Sciatic nerve (tissue), 2 donors: Measurements from ENCODE around the gene DOC2B. TPM values are rescaled to one million over a fixed set of nuclear protein-coding genes. Genes with fewer than 3 reads are reported as not detected.
"Not testable (repeated sequence)": the region's sequence is repeated elsewhere in the genome, so short reads cannot be mapped to it uniquely, and the experiment has no call there.

ENCODE experiments used
- ATAC-seq: fragments of 200-7000 bp; cut with Tn5 transposase; one replicate; pipeline ENCODE4 v1.9.1; 2020; ENCODE audit warnings: mild to moderate bottlenecking, moderate library complexity
- DNase-seq: peaks from one replicate; pipeline ENCODE4 v3.0.0-alpha.2; 2020; ENCODE audit warnings: low spot score
- intact Hi-C: fragments of 100-400 bp; cut with DNase I; formaldehyde crosslinking; loops from one replicate; pipeline ENCODE4 v1.14.2; 2022
- total RNA-seq: library from RNA; stranded (reverse); fragmentation: NEBNext Ultra II Directional; extraction: Animal tissue kit (Norgen Biotek cat#: 25700); gene quantifications from one replicate; pipeline ENCODE4 v1.2.1, GENCODE V29; 2021
- donor health status: DM: no; HTN: no; CAD: no.
- donor health status: DM: no; HTN: no; CAD: no.

The DOC2B gene
- 27.2 TPM for total RNA-seq

DNA sequence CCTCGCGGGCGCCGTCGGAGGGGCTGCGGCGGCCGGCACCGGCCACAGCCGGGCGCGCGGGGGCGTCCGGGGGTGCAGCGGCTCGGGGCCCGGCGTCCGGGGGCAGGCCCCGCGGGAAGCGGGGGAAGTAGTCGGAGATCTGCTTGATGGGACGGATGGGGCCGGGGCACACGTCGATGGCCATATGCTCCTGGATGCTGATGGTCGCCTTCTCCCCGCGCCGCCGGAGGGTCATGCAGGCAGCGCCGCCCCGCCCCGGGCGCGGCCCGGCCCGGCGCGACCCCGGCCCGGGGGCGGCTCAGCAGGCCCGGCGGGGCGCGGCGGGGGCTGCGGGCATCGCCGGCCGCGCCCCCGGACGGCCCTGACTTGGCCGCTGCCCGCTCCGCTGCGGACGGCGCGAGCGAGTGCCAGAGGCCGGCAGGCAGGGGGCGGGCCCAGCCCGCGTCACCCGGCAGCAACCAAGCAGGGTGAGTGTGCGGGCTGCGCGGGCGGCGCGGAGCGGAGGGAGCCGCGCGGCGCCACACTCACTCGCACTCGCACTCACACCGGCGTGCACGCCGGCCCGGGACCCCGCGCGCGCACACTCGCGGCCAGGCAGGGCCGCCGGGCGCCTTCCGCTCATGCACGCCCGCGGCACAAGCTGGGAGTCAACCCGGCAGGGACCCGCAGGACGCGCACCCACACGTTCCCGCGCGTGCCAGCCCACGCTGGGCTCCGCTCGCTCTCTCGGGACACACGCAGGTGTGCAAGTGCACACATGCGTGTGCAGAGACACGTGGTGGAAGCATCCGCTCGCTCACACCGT, at the start of gene DOC2B:
Gene DOC2B (minus strand): TSS at position 406 of the 805 bp plus-strand sequence. CDS start 171 bp downstream, at position 235.
- intact Hi-C loops: no loop called here
- ATAC-seq (peak; percentile 67), DNase-seq (no peak)

DNA sequence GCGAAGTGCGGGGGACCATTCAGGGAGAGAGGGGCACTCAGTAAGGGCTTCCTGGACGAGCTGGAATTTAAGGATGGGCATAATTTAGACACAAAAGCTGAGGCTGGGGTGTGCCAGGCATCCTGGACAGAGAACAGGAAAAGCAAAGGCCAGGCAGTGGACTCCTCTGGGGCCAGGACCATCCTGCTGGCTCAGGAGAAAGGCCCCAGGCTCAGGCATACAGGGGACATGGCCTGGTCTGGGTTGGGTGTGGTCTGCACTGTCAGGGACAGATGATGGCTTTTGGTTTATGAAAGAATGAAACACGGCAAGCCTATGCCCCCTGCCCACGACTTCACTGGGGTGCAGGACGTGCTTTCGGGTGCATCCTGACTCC, 48.9 kb upstream of the DOC2B start:
- intact Hi-C loops: no loop called here
- peak; percentile 47 for DNase-seq
- ATAC-seq: no peak

DNA sequence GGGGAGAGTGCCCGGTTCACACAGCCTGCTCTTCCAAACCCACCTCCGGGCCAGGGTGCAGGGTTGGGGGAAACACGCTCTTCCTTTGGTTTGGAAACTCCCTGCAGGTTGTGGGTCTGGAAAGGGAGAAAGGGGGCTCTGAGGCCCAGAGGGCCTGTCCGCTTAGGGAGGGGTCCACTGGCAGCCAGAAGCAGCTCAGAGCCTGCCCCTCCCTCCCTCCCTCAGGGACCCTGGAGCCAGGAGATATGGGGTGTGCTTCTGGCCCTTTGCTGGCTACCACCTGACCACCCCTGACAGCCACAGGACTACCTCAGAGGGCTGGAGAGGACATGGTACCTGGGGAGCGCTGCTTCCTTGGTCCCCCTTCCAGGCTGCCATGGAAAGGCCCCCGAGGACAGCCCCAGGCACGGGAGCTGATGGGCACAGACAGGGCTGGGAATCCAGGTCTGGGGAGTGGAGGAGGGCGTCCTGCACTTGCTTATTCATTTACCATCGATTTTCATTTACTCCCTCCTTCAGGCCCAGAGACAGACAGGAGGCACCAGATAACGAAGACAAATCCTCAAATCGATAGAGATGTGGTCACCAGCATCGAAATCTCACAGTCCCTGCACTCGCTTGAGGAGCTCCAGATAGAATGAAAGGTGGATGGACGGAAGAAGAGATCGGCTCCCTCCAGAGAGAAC, 48.4 kb upstream of the DOC2B start:
- DNase-seq (peak; percentile 37), ATAC-seq (no peak)
- intact Hi-C loops: no loop called here

DNA sequence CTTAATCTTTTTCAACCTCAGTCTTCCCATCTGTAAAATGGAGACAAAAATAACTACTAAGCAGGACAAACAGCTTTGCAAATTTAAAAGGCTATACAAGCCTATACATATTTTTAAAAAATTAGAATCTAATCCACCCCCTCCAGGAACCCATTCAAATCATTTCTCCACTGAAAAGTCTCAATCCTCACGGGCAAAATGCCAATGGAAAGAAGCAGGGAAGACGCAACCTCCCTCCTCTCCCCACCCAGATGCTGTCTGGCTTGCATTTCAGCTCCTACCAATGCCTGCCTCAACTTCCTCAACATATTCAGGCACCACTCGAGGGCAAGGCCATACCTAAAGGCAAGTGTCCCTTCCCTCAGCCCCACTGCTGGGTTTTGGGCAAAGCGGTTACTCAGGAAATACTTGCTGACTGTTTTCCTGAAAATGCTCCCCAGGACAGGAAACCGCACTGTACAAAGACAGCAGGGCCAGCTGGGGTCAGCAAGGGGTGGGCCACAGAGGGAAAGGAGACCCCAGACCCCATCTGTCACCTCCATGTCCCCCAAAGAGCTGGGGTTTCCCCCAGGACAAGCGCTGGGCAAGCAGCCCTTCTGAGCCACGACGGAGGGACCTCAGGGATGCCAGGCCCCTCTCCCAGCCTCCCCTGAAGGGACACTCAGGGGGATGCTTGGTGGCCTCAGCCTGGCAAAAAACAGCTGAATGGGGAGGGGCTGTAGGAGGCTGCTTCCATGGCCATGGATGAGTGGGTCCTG, 47.7 kb upstream of the DOC2B start:
- ATAC-seq (no peak), DNase-seq (peak; percentile 43)
- intact Hi-C loops: no loop called here

DNA sequence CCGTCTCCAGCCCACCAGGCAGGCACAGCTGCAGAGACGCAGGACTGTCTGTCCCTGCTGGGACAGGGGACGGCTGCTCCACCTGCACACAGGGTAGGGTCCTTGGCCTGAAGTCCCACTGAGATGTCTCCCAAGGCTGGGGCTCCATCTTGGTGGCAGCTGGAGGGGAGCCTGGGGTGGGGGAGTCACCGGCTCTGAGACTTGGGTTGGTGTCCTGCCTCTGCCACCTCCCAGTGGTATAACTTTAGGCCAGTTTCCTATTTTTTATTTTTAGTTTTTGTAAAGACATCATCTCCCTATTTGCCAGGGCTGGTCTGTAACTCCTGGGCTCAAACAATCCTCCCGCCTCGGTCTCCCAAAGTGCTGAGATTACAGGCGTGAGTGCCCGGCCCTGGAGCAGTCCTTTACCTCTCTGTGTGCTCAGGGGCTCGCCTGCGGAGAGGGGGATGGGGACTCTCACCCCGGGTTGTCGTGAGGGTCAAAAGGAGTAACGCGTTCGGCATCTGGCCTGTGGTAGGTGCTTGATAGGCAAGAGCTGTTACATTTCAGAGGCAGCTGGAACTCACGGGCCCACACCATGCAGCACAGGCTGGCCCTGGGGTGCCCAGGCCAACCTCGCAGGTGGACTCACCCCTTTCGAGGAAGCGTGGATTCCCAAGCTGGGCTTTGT, 46.6 kb upstream of the DOC2B start:
- intact Hi-C loops: no loop called here
- no peak for ATAC-seq

DNA sequence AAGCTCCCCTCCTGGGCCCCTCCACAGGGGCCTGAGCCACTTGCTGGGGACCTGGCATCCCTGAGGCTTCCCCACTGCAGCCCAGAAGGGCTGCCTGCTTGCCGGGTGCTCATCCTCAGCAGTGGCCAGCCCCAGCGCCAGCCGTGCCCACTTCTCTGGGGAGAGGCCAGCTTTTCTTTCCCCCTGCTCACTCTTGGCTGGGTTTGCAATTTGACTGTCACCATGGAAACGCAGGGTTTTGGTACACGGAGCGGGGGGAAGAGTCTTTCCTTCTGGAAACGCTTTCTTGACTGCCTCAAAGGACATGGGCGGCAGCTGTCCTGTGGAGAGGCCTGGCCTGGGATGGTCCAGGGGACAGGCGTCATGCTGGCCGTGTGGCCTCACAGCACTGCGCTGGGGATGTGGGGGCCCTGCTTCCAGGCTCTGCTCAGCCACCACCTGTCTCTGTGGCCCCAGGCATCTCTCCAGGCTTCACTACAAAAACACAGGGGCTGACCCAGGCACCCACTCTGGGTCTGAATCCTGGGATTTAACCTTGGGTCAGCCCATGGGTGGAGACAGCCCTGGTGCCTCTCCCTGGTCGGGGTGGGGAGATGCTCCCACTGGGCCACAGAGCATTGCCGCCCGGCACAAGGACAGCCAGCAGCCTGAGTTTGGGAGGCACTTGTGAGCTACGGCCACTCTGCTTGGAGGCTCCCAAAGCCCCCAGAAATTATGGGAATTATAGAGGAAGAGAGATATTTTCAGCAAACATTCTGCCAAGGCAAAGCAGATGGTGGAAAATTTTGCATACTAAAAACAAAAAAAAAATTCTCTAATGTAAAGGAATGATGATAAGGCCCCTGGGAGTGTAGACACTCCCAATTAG, 45.9 kb upstream of the DOC2B start:
- DNase-seq (peak; percentile 47), ATAC-seq (no peak)
- intact Hi-C loops: no loop called here

More for the DNA sequence above, 46.6 kb upstream of the DOC2B start:
- DNase-seq: peak; percentile 41

DNA sequence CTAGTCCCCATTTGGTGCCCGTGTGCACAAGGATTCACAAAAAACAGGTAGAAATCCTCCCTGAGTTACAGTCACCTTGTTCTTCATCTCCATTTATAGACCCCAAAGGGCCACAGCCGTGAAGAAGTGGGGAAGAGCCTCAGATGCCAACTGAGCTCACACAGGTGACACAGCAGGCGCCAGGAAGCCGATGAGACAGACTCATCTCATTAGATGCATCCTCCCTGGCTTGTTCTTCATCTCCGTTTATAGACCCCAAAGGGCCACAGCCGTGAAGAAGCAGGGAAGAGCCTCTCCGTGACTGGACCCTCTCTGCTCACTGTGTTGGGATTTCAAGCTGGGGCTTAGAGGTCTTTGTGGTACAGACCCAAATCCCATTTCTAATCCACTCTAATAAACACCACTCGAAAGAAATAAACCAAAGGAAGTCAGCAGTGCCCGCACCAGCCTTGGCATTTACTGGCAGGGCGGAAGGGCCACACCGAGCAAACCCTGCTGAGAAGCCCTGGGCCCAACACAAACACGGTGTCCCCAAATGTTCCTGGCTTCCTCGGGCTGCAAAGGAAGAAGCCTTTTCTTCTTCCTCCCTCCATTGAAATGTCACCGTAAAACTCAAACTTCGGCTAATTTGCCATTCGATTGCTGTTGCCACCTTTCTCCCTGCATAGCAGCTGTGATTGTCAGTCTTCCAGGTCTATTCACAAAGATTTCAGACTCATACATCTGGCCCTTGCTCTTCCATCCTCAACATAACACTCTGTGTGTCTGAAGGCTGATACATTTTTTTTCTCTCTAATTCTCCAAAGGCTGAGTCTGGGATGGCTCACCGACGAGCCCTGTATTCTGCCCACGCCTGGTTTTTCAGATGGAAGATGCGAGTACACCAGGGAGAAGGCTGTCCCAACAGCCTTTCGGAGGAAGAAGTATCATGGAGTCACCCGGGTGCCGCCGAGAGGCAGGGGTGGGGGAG, 44.9 kb upstream of the DOC2B start:
- no peak for ATAC-seq
- DNase-seq: peak; percentile 27
- intact Hi-C loops: no loop called here

DNA sequence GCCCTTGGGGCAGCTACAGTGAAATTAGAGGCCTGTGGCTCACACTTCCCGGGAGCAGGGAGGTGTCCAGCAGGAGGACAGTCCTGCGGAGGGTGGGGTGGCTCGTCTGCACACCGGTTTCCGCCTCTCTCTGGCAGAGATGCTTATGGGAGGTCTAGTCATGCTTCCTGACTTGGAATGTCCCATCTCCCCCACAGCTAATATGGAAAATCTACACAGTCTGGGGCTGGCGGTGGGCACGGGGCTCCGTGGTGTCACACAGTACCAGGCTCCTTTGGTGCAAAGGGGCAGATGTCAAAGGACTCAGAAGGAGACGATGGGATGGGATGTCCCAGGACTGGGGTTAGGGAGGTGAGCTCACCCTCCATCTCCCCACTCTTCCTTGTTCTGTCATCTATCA, 44.1 kb upstream of the DOC2B start:
- intact Hi-C loops: no loop called here
- ATAC-seq (no peak), DNase-seq (peak; percentile 41)

DNA sequence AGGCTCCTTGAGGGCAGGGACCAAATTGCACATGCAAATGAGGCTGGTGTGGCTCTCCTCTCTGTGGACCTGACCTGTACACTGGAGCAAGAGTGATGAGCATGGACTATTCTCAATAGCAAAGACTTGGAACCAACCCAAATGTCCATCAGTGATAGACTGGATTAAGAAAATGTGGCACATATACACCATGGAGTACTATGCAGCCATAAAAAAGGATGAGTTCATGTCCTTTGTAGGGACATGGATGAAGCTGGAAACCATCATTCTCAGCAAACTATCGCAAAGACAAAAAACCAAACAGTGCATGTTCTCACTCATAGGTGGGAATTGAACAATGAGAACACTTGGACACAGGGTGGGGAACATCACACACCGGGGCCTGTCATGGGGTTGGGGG, 43.1 kb upstream of the DOC2B start:
- intact Hi-C loops, DNase-seq, ATAC-seq: not testable (repeated sequence)

DNA sequence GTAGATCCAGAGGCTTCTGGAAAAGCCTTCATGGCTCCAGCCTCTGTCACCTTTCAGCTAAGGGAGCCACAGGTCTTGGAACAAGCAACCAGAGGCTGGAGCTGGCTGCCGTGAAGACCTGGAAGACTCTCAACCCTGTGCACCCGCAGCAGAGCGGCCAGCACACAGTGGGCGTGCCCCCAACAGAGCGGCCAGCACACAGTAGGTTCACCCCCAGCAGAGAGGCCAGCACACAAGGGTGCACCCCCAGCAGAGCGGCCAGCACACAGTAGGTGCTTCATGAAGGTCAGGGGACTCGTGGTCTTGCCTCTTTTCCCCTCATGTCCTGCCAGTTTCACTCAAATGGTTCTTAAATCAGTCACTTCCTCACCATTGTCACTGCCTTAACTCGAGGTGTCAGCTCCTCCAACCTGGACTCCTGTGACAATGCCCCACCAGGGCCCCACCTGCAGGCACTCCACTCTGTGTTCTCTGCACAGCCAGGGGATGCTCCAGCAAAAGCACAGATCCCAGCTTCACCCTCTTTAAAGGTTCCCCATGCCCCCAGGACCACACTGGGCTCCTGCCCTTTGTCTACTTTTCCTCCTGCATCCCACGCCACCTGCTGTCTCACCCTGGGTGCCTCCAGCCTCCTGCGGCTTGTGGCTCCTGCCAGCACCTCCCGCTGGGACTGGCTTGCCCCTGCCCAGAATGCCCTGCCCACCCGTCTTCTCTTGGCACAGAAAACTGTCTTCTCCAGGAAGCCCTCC, 42.4 kb upstream of the DOC2B start:
- ATAC-seq: no peak
- intact Hi-C loops: no loop called here
- peak; percentile 34 for DNase-seq

DNA sequence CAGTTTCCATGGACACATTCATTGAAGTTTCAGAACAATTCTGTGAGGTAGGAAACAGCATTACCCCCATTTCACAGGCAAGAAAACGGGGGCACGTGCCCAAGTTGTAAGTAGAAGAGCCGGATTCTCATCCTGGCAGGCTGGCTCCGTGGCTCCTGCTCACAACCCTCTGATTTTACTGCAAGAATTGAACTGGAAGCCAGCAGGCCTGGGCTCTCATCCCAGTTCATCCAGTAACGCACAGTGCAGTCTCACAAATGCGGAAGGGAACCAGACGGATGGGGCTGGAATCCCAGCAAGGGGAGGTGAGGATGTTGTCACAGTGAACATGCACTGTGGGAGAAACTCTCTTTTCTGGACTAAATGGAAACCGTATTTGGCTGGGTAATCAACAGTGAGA, 40.7 kb upstream of the DOC2B start:
- intact Hi-C loops: no loop called here
- DNase-seq (peak; percentile 43), ATAC-seq (no peak)

DNA sequence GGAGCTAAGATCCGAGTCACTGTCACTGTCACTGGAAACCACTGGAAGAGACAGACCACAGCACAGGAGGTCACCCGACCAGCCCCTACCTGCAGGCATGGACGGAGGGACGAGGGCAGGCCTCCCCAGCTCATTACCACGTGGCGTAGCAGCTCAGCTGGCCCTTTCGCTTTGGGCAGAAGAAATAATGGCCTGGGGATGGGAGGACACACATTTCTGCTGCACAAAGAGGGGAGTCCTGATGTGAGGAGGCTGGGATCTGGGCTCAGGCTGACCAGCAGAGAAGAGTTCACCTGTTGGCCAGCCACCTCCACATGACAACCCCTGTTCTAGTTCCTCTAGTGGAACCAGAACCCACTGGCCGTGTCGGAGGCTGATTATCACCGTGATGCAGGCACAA, 38.2 kb upstream of the DOC2B start:
- no peak for ATAC-seq
- peak; percentile 48 for DNase-seq
- intact Hi-C loops: no loop called here

DNA sequence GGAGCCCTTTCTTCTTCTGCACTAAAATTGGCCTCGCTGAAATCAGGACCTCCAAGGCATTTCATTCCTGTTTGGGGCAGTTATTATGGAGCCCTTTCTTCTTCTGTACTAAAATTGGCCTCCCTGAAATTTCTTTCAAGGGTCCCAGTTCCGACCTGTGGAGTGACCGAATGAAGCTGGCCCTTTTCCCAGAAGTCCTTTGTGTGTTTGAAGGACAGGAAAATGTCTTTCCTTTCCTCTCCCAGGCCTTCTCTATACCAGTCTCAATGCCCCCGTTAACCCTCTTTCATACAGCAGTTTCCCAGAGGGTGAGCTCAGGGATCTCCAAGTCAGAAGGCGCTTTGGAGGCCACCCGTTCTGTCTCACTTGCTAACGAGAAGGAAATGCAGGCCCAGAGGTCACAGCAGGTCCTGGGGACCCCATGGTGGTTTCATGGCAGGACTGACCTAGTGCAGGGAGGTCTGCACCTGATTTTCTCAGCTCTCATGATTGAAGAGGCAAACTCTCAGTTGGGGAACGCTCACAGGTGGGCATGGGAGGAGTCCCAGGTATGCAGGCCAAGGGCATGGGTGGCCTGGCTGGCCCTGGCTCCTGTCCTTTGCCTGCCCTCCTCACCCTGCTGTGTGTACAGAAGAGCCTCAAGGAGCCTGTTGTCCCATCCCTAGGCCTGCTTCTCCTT, 37.1 kb upstream of the DOC2B start:
- peak; percentile 40 for DNase-seq
- intact Hi-C loops: no loop called here
- no peak for ATAC-seq

DNA sequence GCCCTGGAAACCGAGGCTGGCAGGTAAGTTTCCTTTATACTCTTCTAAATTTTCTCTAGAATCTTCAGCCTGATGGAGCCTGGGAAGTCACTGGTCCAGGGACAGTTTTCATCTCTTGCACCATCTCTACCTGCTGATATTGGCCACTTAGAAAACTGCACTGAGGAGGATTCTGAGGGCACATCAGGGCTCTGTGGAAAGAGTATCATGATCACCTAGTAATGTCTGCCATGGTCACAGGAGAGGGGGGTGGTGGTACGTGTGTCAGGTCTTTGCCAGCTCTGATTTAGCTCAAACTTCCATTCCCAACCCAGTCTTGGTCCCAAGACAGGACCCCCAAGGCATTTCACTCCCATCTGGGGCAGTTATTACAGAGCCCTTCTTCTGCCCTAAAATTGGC, 35.2 kb upstream of the DOC2B start:
- ATAC-seq: no peak
- DNase-seq: no peak
- intact Hi-C loops: no loop called here

DNA sequence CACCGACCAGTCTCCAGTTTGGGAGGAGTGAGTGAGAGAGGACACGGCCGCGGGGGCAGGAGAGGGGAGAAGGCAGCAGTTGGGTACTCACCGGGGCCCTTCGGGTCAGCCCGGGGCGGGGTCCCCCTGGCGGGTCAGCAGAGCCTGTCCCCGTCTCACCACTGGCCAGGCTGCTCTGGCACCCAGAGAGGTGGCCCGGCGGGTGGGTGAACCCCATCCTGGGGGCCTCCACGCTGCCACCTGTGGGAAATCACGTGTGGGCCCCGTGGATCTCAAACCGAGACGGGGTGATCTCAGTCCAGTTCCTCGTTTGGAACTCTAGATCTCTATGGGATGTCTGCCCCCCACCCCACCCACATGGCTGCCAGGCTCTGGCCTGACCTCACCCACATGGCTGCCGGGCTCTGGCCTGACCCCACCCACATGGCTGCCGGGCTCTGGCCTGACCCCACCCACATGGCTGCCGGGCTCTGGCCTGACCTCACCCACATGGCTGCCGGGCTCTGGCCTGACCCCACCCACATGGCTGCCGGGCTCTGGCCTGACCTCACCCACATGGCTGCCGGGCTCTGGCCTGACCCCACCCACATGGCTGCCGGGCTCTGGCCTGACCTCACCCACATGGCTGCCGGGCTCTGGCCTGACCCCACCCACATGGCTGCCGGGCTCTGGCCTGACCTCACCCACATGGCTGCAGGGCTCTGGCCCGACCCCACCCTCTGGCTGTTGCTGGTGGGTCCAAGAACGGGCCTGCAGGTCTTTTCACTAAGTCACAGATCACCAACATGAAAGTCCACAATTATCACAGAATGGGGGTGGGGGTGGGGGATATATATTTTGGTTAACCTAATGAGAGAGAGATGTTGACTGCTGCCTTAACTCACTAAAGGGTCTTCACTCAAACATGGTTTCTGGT, 34.4 kb upstream of the DOC2B start:
- DNase-seq: not testable (repeated sequence)
- peak; percentile 26 for ATAC-seq

More for the DNA sequence above, 34.4 kb upstream of the DOC2B start:
- intact Hi-C loops: not testable (repeated sequence)
